DMS53 treated with DMSO at 0.1 percent for 48 hours (cell line): Measurements from ENCODE around the gene RFC5.

Source experiments
- DNase-seq: peaks from one replicate; lab custom pipeline; 2025; ENCODE audit not compliant: unreplicated experiment; lab: John Stamatoyannopoulos, UW

Gene RFC5

DNA sequence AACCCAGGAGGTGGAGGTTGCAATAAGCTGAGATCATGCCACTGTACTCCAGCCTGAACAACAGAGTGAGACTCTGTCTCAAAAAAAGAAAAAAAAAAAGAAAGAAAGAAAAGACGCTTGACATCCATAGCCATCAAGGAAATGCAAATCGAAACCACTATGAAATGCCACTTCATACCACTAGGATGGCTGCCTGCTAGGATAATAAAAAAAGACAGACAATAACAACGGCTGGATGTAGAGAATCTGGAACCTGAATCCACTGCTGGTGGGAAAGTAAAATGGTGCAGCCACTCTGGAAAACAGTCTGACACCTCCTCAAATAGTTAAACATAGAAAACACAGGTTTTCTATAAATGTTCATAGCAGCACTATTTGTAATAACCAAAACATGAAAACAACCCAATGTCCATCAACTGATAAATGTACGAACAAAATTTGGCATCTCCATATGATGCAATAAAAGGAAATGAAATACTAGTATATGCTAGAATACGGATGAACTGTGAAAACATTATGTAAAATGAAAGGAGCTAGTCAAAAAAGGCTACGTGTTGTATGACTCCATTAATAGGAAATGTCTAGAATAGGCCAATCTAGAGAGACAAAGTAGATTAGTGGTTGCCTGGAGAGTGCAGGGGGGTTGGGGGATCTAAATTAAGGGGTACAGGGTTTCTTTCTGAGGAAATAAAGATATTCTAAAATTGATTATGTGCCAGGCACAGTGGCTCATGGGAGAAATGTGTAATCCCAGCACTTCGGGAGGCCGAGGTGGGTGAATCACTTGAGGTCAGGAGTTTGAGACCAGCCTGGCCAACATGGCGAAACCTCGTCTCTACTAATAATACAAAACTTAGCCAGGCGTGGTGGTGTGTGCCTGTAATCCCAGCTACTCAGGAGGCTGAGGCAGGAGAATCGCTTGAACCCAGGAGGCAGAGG lies 34.7 kb downstream of the RFC5 start:
- no peak for DNase-seq

DNA sequence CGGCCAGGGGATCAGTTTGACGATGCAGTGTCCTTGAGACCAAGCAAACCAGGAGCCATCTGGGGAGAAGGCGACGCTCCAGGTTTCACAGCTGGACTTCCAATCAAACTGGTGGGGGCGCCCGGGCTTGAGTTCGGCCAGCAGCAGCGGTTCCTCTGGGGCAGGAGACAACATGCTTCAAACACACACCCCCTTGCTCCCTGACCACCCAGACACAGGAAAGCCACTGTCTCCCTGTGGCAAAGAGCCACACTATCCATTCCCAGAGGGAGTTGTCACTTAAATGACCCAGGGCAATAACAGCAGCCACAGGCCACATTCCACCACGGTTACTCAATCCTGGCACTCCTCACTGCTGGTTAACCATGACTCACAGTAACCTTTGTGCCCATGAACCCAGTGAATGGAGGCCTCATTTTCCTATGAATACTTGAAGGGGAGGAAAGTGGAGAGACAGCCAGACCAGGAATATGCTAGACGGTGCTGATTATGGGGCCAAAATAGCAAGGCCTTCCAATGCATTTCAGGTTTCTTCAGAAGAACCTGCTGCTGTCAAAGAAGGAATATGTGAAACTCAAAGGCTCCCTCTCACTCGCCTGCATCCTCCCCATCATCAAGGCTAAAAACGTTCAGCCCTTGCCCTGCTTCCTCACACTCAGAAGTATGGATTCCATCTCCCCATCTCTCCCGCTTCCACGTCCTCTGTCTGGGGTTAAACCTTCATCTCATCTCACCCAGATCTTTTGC lies 36.0 kb downstream of the RFC5 start:
- peak; percentile 70 for DNase-seq

DNA sequence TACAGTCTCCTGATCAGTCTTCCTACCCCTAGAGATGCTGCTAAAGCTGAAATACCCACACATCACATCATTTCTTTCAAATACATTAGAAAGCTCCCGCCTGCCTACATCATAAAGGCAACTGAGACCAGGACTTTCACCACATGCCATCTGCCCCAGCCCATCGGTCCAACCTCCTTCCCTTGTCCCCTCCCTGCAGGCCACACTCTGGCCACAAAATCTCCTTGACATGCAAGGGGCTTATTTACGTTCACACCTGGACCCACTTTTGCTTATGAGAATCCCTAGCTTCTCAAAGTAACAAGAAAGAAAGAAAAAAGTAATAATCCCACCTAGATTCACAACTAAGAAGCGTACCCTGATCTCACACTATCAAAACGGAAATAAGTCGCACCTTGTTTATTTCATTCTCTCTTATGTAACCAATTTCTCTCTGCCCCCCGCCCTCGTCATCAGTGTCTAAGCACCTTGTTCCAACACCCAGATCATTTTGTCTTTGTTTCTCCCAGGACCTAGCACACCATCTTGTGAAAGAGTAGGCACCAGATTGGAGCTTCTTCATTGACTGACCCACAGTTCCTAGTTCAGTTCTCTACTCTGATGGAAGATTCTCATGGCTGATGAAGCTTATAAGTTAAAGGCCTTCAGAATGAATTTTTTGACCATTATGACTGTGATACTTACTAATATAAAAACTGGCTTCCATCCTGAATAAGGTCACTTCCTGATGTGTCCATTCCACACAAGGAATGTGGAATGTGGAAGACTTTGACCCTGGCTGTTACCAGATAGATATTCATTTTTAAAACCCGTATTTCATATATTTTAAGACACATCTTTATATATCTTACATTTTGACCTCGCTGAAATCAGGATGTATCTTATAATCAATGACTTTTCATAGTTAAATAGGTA lies 36.8 kb downstream of the RFC5 start:
- DNase-seq, result no peak

DNA sequence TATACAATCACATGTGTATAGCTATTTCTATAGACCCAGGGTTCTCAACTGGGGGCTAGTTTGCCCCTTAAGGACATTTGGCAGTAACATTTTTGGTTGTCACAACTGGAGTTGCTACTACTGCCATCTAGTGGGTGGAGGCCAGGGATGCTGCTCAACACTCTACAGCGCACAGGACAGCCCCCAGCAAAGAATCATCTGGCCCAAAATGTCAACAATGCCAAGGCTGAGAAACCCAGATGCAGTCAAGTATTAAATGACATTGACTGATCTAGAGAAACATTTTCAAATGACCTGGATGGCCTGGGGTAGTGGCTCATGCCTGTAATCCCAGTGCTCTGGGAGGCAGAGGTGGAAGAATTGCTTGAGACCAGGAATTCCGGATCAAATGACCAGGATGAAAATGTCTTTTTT lies 38.6 kb downstream of the RFC5 start:
- DNase-seq, result peak; percentile 54

DNA sequence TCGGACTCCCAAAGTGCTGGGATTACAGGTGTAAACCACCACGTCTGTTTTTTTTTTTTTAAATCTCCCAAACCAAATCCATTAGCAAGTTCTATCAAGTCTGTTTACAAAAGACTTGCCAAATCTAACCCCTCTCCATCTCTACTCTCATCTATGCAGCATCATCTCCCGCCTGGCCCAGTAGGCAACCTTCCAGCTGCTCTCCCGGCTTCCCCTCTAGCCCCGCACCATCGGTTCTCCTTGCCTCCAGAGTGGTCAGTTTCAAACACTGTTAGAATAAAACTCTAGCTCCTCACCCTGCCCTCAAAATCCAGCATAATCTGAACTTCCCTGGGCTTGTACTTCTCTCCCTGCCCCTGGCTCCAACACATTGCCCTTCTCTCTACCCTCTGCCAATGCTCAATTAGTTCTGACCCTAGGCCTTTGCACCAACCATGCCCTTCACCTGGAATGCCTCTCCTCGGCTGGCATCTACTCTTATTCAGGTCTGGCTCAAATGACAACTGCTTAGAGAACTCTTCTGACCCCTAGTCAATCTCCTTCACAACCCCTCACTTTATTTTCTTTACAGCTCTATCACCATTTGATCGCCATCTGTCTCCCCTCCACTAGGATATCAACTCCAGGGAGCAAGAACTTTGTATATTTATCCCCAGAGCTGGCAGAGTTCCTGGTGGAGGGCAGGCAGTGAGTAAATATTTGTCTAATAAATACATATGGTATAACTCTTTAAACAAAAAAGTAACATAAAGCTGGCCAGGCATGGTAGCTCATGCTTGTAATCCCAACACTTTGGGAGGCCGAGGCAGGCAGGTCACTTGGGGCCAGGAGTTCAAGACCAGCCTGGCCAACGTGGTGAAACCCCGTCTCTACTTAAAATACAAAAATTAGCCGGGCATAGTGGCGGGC lies 39.6 kb downstream of the RFC5 start:
- DNase-seq, result peak; percentile 85

DNA sequence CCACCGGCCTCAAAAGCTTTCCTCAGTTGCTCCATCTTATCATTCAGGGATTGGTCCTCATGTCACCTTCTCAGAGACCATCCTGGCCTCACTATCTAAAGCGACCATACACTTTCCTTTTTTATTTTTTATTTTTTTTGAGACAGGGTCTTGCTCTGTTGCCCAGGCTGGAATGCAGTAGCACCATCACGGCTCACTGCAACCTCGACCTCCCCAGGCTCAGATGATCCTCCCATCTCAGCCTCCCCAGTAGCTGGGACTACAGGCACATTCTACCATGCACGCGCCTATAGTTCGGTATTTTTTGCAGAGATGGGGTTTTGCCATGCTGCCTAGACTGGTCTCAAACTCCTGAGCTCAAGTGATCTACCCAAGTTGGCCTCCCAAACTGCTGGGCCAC lies 41.7 kb downstream of the RFC5 start:
- no peak for DNase-seq

DNA sequence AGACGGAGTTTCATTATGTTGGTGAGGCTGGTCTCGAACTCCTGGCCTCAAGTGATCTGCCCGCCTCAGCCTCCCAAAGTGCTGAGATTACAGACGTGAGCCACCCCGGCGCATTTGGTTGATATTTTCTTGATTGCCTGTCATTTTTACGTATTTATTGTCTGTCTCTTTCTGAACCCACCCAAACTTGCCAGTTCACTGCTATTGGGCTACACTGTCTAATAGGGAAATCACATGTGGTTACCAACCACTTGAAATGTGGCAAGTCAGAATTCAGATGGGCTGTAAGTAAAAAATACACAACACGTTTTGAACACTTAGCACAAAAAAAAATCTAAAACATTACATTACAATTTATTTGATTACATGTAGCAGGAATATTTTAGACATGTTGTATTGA lies 42.4 kb downstream of the RFC5 start:
- no peak for DNase-seq

DNA sequence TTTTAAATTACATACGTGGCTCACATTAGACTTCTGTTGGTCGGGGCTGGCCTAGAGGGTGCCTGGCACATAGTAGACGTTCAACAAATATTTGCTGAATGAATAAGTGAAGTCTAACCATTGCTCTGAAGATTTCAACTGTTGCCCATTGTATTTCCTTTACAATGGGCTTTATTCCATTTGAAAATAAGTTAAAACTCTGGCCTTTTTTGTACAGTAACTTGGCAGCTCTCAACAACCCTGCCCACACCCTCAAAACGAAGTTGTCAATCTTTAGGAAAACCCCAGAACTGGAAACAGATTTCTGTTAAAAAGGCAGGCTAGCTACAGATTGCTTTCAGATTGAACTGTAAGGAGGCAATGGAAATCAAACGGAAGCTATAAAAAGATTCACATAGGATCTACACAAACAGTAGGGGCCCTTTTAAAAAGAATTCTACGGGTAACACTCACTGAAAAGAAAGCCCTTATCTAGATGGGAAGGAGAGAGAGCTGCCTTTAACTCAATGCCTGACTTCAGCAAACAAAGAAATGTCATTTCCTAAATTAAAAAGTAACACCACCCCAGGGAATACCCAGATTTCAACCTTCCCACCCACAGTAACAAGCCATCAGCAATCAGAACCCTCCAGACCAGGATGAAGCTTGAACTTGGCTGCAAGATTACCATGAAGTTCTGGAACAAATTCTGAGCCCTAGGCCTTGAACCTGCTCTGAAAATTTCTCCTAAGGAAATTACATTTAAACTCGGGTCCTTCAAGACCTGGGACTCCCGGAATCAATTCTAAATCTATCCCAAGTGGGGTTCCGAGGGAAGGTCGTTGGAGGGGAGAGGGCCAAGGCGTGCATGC lies 43.1 kb downstream of the RFC5 start:
- DNase-seq, result no peak

DNA sequence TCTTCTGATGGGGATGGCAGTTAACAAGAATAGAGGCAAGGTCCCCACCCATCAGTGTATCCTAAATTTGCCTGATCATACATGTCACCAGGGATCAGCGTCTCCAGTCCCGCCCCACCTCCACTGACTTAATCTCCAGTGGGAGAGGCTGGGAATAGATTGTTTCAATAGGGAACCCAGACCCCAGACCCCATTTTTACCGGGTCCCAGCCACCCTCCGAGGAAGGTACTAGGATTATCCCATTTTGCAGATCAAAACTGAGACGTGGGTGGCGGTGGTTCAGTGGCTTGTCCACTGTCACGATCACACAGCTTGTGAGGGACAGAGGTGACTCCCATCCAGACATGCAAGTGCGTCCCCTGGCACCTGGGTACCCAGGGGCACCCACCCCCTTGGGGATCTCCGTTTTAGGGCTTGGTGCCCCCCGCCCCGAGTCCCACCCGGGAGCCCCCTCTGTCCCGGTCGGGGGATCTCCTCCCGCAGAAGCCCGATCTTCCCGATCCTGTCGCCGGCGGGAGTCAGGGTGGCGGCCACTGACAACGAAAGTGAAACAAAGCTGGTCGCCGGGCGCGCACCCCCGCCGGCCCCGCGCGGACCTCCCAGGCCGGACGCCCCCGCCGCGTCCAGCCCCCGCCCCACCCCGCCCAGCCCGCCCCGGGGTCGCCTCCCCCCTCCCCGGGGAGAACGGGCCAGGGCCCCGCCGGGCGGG lies 44.0 kb downstream of the RFC5 start:
- DNase-seq, result no peak

DNA sequence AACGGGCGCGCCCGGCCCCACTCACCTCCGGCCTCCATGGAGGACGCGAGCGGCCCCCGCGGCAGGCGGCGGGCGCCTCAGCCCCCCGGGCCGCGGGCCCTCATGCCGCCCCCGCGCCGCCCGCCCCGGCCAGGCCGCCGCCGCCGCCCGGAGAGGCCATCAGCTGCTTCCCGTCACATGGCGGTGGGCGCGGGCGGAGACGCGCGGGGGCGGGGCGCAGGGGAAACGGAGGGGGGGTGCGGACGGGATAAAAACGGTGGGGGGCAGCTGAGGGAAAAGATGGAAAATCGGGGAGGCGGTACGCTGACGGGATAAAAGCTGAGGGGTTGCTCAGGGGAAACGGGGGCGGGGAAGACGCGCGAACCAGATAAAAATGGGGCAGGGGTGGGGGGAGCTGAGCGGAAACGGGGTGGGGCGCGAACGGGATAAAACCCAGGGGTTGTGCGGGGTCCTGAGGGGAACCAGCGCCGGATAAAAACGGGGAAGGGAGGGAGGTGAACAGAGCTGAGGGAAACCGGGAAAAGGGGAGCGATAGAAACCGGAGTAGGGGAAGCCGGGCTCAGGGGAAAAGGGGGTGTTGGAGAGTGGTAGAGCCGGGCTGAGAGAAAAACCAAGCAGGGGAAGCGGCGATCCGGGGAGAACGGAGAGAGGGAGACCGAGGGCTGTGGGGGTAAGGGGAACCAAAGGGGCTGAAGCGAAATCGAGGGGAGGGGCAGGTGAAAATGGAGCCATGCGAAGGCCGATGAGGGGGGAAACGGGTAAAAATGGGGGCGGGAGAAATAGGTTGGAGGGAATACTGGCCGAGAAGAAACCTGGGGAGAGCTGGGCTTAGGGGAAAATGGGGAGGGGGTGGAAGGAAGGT lies 44.7 kb downstream of the RFC5 start, which contains the start of gene WSB2:
TSS of gene WSB2 (minus strand) at position 169 of the 862 bp plus-strand sequence. CDS start at position 38, 131 bp downstream.
- DNase-seq, result peak; percentile 32

DNA sequence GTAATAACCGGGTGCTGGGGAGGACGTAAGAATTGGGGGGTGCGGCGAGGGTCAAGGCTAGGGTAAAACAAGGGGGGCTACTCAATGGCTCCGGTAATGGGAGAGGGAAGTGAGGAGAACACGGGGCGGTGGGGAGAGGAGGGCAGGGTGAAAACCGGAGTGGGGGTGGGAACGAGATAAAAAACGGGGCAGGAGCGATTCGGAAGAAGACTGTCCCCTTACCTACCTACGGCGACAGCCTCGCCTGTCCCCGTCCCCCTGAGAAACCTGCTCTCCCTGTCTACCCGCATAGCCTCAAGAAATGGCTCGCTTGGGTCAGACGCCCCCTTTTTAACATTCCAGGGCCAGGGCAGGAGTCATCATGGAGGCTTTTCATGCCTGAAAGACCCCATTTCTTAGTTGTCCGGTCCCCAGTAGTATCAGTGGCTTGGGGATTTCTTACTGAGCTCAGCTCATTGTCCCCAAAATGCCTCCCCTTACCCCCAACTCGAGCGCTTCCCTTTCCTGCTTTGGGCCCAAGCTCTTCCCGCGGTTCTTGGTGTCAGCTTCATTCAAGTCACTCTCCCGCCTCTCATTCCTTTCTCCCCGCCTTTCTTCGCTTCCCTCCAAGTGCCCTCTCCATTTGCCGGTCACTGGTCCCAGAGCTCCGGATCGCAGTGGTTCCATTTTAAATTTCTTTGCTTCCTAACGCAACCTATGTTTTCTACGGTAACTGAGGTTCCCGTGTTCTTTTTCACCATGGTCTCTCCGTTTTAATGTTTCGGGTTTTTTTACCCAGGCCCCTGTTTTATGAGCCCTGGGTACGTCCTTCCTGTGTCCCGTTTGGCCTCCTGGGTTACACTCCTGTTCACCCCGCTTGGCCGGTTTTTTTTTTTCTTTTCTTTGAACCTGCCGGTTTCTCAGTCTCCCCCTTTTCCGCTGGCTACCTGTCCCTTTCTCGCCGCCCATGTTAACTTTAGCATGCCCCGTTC lies 45.7 kb downstream of the RFC5 start:
- DNase-seq, result peak; percentile 65

DNA sequence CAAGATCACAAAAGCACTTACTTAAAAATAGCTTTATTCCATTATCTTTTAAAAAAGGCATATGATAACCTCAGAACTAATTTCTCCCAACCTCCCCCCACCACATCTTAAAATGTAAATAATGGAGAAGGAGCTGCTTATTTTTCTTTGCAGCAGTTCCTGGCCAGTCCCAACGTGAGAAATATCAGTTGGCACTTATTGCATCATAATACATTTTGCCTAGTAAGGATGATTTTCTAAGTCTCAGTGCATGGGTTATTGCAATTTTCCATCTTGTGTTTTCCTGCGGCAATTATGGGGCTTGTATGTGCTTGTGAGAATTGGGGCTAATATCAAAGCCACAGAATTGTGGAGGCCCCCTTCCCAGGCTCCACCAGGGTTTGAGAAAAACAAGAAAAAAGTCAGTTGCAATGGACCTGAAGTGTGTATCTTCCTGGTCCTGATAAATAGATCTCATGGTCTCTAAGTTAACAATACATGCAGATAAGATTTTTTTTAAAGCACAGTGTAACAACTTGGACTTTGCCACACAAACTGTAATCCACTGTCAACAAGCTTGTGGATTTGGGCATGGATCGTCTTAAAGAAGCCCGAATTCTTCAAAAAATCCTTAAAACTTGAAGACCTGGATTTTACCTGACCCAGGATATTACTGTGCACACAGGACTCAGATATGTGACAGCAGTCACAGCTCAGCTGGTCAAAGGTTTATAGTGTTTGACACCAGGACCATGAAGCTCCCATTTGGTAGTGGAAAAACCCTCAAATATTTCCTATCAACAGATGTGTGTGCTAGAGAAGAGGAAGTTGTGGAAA lies 47.3 kb downstream of the RFC5 start:
- no peak for DNase-seq

DNA sequence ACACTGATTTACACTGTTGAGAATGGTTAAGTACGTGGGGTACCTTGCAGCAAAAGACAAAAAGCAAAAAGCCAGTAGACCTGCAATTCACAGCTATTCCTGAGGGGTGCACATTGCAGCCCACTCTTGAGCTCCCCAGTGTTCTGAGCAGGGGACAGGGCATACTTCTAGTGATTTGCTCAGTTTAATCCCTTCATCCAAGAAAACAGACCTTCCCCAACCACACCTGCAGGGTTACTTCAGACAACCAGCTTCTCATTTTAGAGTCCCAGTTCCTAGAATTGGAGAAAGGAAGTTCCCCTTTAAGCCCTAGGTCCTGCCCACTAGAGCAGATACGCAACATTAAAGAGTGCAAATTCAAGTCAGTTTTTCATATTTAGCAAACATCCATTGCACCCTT lies 48.1 kb downstream of the RFC5 start:
- no peak for DNase-seq

DNA sequence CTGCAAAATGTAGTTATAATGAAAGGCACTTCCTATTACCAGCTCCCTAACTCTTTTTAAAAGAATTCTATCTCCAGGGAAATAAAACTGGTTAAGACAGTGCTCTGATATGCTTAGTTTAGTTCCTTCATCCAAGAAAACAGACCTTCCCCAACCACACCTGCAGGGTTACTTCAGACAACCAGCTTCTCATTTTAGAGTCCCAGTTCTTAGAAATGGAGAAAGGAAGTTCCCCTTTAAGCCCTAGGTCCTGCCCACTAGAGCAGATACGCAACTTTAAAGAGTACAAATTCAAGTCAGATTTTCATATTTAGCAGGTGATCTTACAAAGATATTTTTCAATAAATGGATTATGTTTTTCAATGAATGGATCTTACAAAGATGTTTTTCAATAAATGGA lies 48.9 kb downstream of the RFC5 start:
- DNase-seq, result no peak

DNA sequence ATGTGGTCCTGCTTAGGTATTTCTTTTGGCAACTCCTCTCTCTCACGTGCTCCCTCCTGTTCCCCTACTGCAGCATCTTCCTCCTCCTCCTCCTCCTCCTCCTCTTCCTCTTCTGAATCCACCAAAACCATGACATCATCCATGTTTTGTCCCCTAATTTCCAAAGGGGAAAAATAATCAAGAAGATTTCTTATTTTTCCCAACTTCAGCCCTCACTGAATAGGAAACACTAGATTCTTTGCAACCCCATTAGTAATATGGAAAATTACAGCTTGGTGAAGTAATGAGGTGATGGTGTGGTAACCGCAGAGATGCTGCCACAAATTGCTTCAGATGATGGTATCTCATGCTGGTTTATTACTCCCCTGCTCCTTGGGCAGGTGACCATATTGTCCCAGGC lies 51.9 kb downstream of the RFC5 start:
- DNase-seq, result no peak

DNA sequence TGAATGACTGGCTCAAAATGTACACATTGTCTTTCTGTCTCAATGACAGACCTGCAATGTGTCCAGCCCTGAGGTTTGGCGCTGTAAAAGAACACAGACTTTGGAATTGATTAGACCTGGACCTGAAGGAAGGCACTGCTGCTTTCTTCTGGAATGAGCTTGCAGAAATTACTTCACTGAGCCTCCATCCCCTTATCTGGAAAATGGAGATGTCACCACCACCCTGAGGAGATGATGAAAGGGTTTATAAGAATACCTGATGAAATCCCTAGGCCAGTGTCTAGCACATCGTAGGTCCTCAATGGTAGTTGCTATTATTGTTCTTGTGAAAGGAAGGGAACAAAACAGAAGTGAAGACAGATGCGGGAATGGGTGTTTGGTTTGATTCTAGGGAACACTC lies 54.1 kb downstream of the RFC5 start:
- DNase-seq, result no peak
